ENCODE data around the gene COCH.

Gene COCH

GRCh38 chr14:30874120-30874998 lies at the start of gene COCH:
Gene COCH, plus strand, starts transcription at chr14:30874559. Its CDS starts 380 bp downstream, at chr14:30874939.
- DNase-seq (ENCODE audit: low read depth in 2 of 2, low spot score in 1 of 2), result no peak

- no peak for DNase-seq (ENCODE audit: low read depth in 2 of 2, low spot score in 1 of 2)
Observed at GRCh38 chr14:30826070-30826469, 48.3 kb upstream of the COCH start.

DNA sequence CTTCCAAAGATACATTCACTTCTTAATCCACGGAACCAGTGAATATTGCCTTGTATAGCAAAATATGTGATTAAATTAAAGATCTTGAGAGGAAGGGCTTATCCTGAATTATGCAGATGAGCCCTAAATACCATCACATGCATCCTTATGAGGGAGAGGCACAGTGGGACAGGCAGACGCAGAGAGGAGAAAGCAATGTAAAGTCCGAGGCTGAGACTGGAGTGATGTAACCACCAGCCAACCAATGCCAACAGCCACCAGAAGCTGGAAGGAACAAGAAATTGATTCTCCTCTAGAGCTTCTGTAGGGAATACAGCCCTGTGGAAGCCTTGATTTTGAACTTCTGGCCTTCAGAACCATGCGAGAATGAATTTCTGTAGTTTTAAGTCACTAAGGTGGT lies 44.5 kb upstream of the COCH start:
- no peak for DNase-seq (ENCODE audit: low read depth in 2 of 2, low spot score in 1 of 2)

DNA sequence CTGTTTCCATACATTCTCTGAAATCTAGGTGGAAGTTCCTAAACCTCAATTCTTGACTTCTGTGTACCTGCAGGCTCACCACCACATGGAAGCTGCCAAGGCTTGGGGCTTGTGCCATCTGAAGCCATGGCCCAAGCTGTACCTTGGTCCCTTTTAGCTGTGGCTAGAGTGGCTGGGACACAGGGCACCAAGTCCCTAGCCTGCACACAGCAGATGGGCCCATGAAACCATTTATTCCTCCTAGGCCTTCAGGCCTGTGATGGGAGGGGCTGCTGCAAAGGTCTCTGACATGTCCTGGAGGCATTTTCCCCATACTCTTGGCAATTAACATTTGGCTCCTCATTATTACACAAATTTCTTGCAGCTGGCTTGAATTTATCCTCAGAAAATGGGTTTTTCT lies 40.0 kb upstream of the COCH start:
- DNase-seq (ENCODE audit: low read depth in 2 of 2, low spot score in 1 of 2), result no peak

DNA sequence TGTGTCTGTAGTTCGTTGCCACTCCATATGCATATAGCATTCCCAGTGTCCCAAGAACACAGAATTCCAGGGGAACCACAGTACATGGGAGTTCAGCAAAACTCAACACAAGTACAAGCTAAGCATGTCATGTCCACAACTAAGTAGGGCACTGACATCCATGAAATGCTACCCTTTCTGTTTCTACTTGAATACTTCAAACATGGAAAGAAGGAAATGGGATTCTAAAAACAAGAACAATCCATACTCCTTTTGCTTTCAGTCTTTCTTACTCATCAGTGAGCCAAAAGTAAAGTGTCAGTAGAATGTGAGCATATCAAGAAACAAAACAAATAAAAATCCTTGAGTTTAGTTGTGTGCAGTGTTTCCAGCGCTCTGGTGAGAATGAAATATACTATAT lies 36.0 kb upstream of the COCH start:
- DNase-seq (ENCODE audit: low read depth in 2 of 2, low spot score in 1 of 2), result no peak

- DNase-seq (ENCODE audit: low read depth in 2 of 2, low spot score in 1 of 2), result no peak
Observed at GRCh38 chr14:30840086-30840779, 34.1 kb upstream of the COCH start.

DNA sequence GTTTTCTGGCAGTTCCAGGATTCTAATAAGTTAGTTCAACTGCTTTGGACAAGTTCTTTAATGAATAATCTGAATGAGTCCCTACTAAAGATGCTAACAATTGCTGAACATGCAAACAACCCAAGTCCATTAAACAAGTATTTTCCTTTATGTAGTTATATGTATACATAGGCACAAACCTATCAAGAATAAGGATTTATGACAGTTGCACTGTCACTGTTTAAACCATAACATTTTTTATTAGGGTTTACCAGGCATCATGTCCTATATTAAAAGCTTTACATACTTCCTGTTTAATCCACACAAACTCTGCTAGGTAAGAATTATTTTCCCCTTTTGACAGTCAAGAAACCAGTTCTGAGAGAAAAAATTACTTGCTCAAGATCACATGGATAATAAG lies 31.9 kb upstream of the COCH start:
- DNase-seq (ENCODE audit: low read depth in 2 of 2, low spot score in 1 of 2), result no peak

DNA sequence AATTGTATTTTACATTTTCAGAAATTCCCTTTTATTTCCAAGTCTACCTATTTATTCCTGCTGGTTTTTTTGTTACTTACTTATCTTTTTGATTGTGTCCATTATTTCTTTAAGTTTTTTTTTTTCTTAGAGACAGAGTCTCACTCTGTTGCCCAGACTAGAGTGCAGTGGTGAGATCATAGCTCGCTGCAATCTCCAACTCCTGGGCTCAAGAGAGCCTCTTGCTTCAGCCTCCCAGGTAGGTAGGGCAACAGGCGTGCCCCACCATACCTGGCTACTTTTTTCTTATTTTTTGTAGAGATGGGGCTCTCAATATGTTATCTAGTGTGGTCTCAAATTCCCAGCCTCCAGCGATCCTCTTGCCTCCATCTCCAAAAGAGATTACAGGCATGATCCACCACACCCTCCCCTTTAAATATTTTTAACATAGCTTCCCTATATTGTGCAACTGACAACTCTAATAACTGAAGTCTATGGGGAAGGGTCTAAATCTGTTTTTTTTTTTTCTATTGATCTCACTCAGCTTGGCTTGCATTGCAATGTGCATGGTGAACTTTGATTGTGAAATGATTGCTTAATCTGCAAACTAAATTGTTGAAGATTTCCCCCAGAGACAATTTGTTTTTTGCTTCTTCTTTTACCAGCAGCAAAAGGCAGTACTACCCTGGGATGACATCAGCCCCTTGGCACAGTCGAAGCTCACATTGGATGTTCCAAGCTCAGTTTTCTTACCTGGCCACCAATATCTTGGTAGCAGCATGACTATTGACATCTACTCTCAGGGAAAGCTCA lies 25.7 kb upstream of the COCH start:
- no peak for DNase-seq (ENCODE audit: low read depth in 2 of 2, low spot score in 1 of 2)

DNA sequence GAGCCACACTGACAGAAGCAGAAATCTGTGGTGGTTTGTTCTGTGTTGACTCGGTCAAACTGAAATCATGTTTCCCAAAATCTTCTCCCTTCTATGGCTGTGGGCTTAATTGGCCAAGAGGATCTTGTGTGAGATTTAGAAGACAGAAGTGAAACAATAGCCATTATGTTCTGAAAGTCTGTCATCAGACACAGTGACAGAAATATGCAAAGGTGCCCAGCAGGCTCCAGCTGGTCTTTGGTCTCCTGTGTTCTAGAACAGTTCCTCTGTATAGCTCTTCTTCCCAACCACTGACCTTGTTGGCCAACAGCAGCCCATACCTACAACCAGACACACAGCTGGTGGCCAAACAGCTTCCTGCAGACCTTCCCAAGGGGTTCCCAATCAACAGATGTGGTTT lies 25.0 kb upstream of the COCH start:
- DNase-seq (ENCODE audit: low read depth in 2 of 2, low spot score in 1 of 2), result no peak

DNA sequence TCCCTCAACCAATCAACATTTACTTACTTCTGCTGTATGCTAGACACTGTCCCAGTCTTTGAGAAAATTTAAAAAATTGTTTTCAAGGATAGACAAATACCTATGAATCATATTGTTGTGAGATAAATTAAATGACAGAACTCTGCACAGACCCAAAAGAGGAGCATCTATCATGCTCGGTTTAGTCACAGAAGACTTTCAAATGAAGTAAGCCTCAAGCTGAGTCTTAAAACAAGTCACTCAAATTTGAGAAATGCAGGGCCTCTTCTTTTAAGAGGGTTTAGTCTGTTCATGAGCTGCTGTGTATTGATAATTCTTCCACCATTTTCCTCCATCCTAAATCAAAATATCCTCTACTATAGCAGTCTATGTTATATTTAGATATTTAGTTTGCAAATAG lies 24.4 kb upstream of the COCH start:
- DNase-seq (ENCODE audit: low read depth in 2 of 2, low spot score in 1 of 2), result no peak

GRCh38 chr14:30853946-30854345 lies 20.4 kb upstream of the COCH start:
- no peak for DNase-seq (ENCODE audit: low read depth in 2 of 2, low spot score in 1 of 2)

- DNase-seq (ENCODE audit: low read depth in 2 of 2, low spot score in 1 of 2), result no peak
Observed at GRCh38 chr14:30854492-30854891, 19.9 kb upstream of the COCH start.

DNA sequence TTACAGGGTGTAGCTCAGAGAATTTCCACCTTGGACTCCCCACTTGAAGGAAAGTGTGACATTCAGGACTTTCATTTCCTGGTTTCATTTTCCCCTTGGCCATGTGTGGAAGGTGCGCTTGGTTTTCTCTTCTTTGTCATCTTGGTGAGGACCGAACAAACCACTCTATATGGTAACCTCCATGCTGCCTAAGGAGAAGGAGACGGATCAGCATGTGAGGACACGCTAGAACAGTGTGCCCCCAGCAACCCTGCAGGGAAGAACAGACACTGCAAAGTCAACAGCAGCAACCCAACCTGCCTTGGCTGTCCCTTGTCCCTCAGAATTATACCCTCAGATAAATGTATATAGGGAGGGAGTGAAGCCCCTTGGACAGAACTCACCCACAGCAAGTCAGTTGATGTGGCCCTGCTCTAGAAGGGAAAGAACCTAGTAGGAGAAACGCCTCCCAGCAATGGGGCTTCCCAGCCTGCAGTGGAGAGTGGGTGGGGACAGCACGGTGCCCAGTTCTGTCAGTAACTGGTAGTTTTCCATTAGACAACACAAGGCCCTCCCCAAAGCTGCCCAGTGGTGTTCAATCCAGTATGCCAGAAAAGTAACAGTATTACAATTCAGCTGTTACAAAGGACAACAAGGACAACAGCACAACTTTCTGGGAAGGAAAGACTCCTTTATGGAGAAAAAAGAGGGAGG lies 18.9 kb upstream of the COCH start:
- DNase-seq (ENCODE audit: low read depth in 2 of 2, low spot score in 1 of 2), result no peak

GRCh38 chr14:30861200-30861599 lies 13.2 kb upstream of the COCH start:
- DNase-seq (ENCODE audit: low read depth in 2 of 2, low spot score in 1 of 2), result no peak

GRCh38 chr14:30864934-30865333 lies 9.4 kb upstream of the COCH start:
- no peak for DNase-seq (ENCODE audit: low read depth in 2 of 2, low spot score in 1 of 2)

- DNase-seq (ENCODE audit: low read depth in 2 of 2, low spot score in 1 of 2), result no peak
Observed at GRCh38 chr14:30868736-30869135, 5.6 kb upstream of the COCH start.

DNA sequence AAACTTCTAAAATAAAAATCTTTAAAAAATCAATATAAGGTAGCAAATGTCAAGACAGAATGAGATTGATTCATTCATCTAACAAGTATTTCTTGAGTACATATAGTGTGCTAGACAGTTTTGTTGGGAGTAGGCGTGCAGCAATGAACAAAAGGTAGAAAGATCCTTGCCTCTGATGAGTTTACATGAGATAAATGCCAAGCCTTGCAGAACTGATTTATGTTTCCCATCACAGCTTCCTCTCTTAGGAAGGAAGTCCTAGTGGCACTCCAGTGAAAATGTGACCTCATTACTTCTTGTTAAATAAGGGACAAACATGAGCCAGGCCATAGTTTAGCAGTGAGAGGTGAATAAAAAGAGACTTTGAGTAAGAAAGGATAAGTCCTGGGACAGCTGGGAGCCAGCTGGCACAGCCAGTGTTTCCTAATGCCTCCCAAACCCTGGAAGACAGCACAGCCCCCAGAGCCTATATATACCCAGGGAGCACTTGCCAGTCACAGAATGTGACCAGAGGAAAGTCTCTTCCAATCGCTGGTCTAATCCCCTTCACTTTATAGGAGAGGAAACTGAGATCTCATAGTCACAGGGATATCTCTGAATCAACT lies 4.7 kb upstream of the COCH start:
- DNase-seq (ENCODE audit: low read depth in 2 of 2, low spot score in 1 of 2), result no peak

- no peak for DNase-seq (ENCODE audit: low read depth in 2 of 2, low spot score in 1 of 2)
Observed at GRCh38 chr14:30872602-30873001, 1.8 kb upstream of the COCH start.

DNA sequence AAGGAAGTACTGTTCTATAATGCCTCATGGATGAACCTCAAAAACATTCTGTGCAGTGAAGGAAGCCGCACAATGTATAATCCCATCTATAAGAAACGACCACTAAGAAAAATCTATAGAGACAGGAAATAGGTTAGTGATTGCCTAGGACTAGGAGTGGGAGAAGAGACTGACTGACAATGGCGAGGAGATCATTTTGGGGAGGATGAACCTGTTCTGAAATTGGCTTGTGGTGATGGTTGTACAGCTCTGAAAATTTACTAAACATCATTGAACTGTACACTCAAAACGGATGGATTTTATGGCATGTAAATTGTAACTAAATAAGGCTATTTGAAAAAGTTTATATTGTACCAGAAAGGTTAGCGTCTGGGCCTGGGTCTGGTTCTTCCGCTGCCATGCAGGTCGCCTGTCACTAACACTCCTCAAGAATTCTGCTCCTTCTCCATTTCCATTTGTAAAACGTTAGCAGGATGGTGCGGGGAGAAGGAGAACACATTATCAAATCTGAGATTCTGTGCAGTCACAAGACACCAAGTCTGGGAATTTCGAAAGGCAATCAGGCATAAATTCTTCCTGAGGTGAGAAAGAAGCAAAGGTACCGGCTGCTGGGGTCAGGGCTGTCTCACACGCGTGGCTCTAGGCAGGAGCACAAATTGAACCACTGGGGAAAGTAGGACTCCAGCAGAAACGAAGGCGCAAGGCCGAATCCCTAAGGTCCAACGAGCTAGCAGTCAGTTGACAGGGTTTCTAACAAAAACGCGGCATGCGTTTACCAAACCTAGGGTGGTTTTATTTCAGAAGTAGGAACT lies 845 bp upstream of the COCH start:
- no peak for DNase-seq (ENCODE audit: low read depth in 2 of 2, low spot score in 1 of 2)

Measured in stimulated activated CD8-positive, alpha-beta memory T cell treated with anti-CD3 and anti-CD28 coated beads, Interleukin-4, amount 100 ng/mL, for 1 hour (primary cell).